PC-3 (cell line): ENCODE data around the gene LRCH1. TPM values are rescaled to one million over a fixed set of nuclear protein-coding genes. Genes with fewer than 3 reads are reported as not detected.
A peak's percentile ranks its signal among the peaks of the same experiment; 100 is the strongest.

Experiments used
- ATAC-seq: fragments of 200-7000 bp; cut with Tn5 transposase; 2 replicates; pipeline ENCODE4 v1.9.1; 2020; ENCODE audit warnings: mild to moderate bottlenecking, moderate library complexity
- BruUV-seq: library from RNA; stranded (reverse); fragments of 400-500 nt; replicated peaks from 2 replicates; lab custom pipeline; 2021; lab: Mats Ljungman, UMichigan
- CTCF ChIA-PET: fragments of 300-600 bp; sonication (Branson Sonifier 250); formaldehyde crosslinking; loops from one replicate; lab custom pipeline; 2022; ENCODE audit warnings: antibody characterized with exemption; lab: Charles Lee
- POLR2A ChIA-PET: fragments of 300-600 bp; sonication (Branson Sonifier 250); formaldehyde crosslinking; loops from one replicate; lab custom pipeline; 2022; ENCODE audit warnings: antibody characterized with exemption; ENCODE audit not compliant: unreplicated experiment; lab: Charles Lee
- DNase-seq: peaks from one replicate; pipeline ENCODE4 v3.0.0-alpha.2; 2015
- H2AFZ ChIP-seq: fragments of 300-600 bp; sonication (generic); 2 replicates; pipeline ENCODE4 v1.6.0; 2016; ENCODE audit warnings: antibody characterized with exemption, low read length
- H3F3A ChIP-seq: fragments of 300-600 bp; sonication (generic); one replicate; pipeline ENCODE4 v1.6.0; 2017; ENCODE audit warnings: antibody characterized with exemption, low read length, control low read depth, mild to moderate bottlenecking; ENCODE audit not compliant: unreplicated experiment
- H3K27ac ChIP-seq: fragments of 300-600 bp; sonication (generic); 2 replicates; pipeline ENCODE4 v1.5.1; 2016; ENCODE audit warnings: mild to moderate bottlenecking, low read length
- H3K27me3 ChIP-seq: fragments of 300-600 bp; sonication (generic); 2 replicates; pipeline ENCODE4 v1.6.1; 2016; ENCODE audit warnings: low read length, mixed read lengths
- H3K36me3 ChIP-seq: fragments of 300-600 bp; sonication (generic); 2 replicates; pipeline ENCODE4 v1.6.1; 2016; ENCODE audit warnings: low read depth, mixed run types, low read length, mixed read lengths
- H3K4me1 ChIP-seq: fragments of 300-600 bp; sonication (generic); 2 replicates; pipeline ENCODE4 v1.5.1; 2016; ENCODE audit warnings: low read length; ENCODE audit not compliant: insufficient read depth
- H3K4me2 ChIP-seq: fragments of 300-600 bp; sonication (generic); 2 replicates; pipeline ENCODE4 v1.6.0; 2016; ENCODE audit warnings: low read length
- H3K4me3 ChIP-seq: fragments of 300-600 bp; sonication (generic); 2 replicates; pipeline ENCODE4 v1.5.1; 2016; ENCODE audit warnings: mild to moderate bottlenecking, low read length, mixed read lengths
- H3K79me2 ChIP-seq: fragments of 300-600 bp; sonication (generic); 2 replicates; pipeline ENCODE4 v1.6.1; 2017; ENCODE audit warnings: low read length, mixed read lengths
- H3K9ac ChIP-seq: fragments of 300-600 bp; sonication (generic); 2 replicates; pipeline ENCODE4 v1.6.0; 2016; ENCODE audit warnings: mild to moderate bottlenecking, low read length
- H3K9me2 ChIP-seq: fragments of 300-600 bp; sonication (generic); replicated peaks from 2 replicates; pipeline ENCODE4 v1.6.1; 2016; ENCODE audit warnings: mixed run types, low read length, mixed read lengths
- H3K9me3 ChIP-seq: fragments of 300-600 bp; sonication (generic); 2 replicates; pipeline ENCODE4 v1.6.1; 2016; ENCODE audit warnings: low read length, mixed read lengths
- H4K20me1 ChIP-seq: fragments of 300-600 bp; sonication (generic); 2 replicates; pipeline ENCODE4 v1.6.1; 2016; ENCODE audit warnings: low read length, mixed read lengths
- EZH2 ChIP-seq: fragments of 300-600 bp; sonication (generic); IDR thresholded peaks from one replicate; pipeline ENCODE4 v1.6.1; 2017; ENCODE audit warnings: antibody characterized with exemption, mild to moderate bottlenecking, low read length; ENCODE audit not compliant: unreplicated experiment
- EZH2phosphoT487 ChIP-seq: fragments of 300-600 bp; sonication (generic); IDR thresholded peaks from 2 replicates; pipeline ENCODE4 v1.6.1; 2018; ENCODE audit warnings: mild to moderate bottlenecking, antibody characterized with exemption, low read length, borderline replicate concordance
- intact Hi-C: fragments of 100-400 bp; cut with micrococcal nuclease; formaldehyde crosslinking; loops from 2 replicates; pipeline ENCODE4 v1.9.0; 2023
- total RNA-seq: library from RNA; depleted of rRNA; stranded (reverse); fragments of >200 nt; gene quantifications from 2 replicates; pipeline ENCODE4 v1.2.3, GENCODE V29; 2014
- TF ChIP-seq, protein P1 (sequence below): fragments of 300-600 bp; sonication (generic); conservative IDR thresholded peaks from 2 replicates; pipeline ENCODE4 v1.5.1; 2017; ENCODE audit warnings: antibody characterized with exemption, low read depth, mild to moderate bottlenecking, low read length

Gene LRCH1
- total RNA-seq, 1 experiment from 2014 or later = 4.3 TPM

GRCh38 chr13:46632176-46632575, 79.2 kb downstream of the LRCH1 start:
- POLR2A ChIA-PET = no interaction called here
- Histone ChIP-seq H3K79me2 (peaks cover 21% of the 10 kb centered on the region), H2AFZ (no peak overlapping the region), H3K27ac (no peak overlapping the region), H3K36me3 (no peaks in the 10 kb centered on the region), H3K4me1 (0 out of 2 replicates have a peak, but pooled peaks cover 4% of the 10 kb centered on the region), H4K20me1 (no peaks in the 10 kb centered on the region), H3K9me2 (no peaks in the 10 kb centered on the region), H3K9ac (no peak overlapping the region), H3K4me2 (no peak overlapping the region), H3F3A (no peaks in the 10 kb centered on the region), H3K27me3 (no peaks in the 10 kb centered on the region), H3K4me3 (no peak overlapping the region), H3K9me3 (no peaks in the 10 kb centered on the region)
- CTCF ChIA-PET = no interaction called here
- DNase-seq = no peak
- no peak for TF ChIP-seq EZH2phosphoT487
- TF ChIP-seq, protein P1, sequence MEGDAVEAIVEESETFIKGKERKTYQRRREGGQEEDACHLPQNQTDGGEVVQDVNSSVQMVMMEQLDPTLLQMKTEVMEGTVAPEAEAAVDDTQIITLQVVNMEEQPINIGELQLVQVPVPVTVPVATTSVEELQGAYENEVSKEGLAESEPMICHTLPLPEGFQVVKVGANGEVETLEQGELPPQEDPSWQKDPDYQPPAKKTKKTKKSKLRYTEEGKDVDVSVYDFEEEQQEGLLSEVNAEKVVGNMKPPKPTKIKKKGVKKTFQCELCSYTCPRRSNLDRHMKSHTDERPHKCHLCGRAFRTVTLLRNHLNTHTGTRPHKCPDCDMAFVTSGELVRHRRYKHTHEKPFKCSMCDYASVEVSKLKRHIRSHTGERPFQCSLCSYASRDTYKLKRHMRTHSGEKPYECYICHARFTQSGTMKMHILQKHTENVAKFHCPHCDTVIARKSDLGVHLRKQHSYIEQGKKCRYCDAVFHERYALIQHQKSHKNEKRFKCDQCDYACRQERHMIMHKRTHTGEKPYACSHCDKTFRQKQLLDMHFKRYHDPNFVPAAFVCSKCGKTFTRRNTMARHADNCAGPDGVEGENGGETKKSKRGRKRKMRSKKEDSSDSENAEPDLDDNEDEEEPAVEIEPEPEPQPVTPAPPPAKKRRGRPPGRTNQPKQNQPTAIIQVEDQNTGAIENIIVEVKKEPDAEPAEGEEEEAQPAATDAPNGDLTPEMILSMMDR = no peak
- TF ChIP-seq EZH2 = no peak
- intact Hi-C loops = no loop called here
- ATAC-seq = no peak
- BruUV-seq = no TSS peak

DNA sequence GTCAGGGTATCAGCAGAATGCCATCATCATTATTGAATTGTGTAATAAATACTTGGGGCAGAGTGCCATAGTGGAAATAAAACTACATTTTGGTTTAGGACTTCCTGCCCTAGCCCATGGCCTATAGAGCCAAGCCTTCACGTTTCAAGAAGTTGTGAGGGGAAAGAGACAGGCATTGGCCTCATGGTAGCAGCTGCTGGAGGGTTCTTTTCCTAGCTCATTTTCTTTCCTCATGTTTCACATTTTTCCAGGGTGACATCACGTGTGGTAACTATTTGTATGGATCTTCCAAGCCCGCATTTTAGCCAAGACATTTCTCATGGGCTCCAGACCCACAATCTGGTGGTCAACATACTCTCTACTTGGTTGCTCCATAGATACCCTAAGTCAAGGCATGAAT, 80.4 kb downstream of the LRCH1 start:
- no peaks in the 10 kb centered on the region for H3K9me3 ChIP-seq
- H3K4me2 ChIP-seq = no peak overlapping the region
- no peaks in the 10 kb centered on the region for H3K36me3 ChIP-seq
- no peak overlapping the region for H2AFZ ChIP-seq
- ATAC-seq = no peak
- ChIA-PET CTCF (no interaction called here), POLR2A (interaction anchor here (0.5 kb wide), 1 partner anchor 351 kb away, joined by 3 read pairs; no protein-coding TSS in a partner anchor)
- 0 out of 2 replicates have a peak, but pooled peaks cover 4% of the 10 kb centered on the region for H3K4me1 ChIP-seq
- intact Hi-C loops = no loop called here
- H3K9me2 ChIP-seq = no peaks in the 10 kb centered on the region
- no peak overlapping the region for H3K27ac ChIP-seq
- H3K79me2 ChIP-seq = peaks cover 18% of the 10 kb centered on the region
- H4K20me1 ChIP-seq = no peaks in the 10 kb centered on the region
- DNase-seq = peak; percentile 11
- no peak overlapping the region for H3K9ac ChIP-seq
- BruUV-seq = no TSS peak
- H3K27me3 ChIP-seq = no peaks in the 10 kb centered on the region
- H3K4me3 ChIP-seq = no peak overlapping the region
- TF ChIP-seq EZH2 (no peak), EZH2phosphoT487 (no peak)
- TF ChIP-seq, protein P1 = no peak
- H3F3A ChIP-seq = no peaks in the 10 kb centered on the region

- H3K4me2 ChIP-seq = no peak overlapping the region
- no peak overlapping the region for H3K4me3 ChIP-seq
- no peak overlapping the region for H3K9ac ChIP-seq
- POLR2A ChIA-PET = no interaction called here
- H3K4me1 ChIP-seq = peaks cover 14% of the 10 kb centered on the region
- H2AFZ ChIP-seq = no peak overlapping the region
- no peaks in the 10 kb centered on the region for H4K20me1 ChIP-seq
- CTCF ChIA-PET = no interaction called here
- no peaks in the 10 kb centered on the region for H3K36me3 ChIP-seq
- no peaks in the 10 kb centered on the region for H3K9me3 ChIP-seq
- H3K9me2 ChIP-seq = no peaks in the 10 kb centered on the region
- intact Hi-C loops = no loop called here
- no peaks in the 10 kb centered on the region for H3K27me3 ChIP-seq
- peaks cover 25% of the 10 kb centered on the region for H3K79me2 ChIP-seq
- TF ChIP-seq EZH2 (no peak), EZH2phosphoT487 (no peak)
- TF ChIP-seq, protein P1 = no peak
- no TSS peak for BruUV-seq
- ATAC-seq (no peak), DNase-seq (no peak)
- no peak overlapping the region for H3K27ac ChIP-seq
- H3F3A ChIP-seq = no peaks in the 10 kb centered on the region
Observed at GRCh38 chr13:46636451-46636850, 83.5 kb downstream of the LRCH1 start.
